ENCODE measurements around the gene POLE3.
"Not testable (repeated sequence)": the region's sequence is repeated elsewhere in the genome, so short reads cannot be mapped to it uniquely, and the experiment has no call there.

The POLE3 gene

GRCh38 chr9:113410207-113410864 lies at the start of gene POLE3, which contains the start of gene C9orf43:
Gene POLE3 (minus strand): TSS chr9:113410675. CDS start chr9:113410293, 382 bp downstream.
Gene C9orf43 (plus strand): TSS chr9:113410747. CDS start chr9:113413494, 2,747 bp downstream.
- DNase-seq, result peak in 1 of 2 experiments; percentile 57

- DNase-seq, result no peak
Observed at GRCh38 chr9:113456235-113456634, 45.8 kb upstream of the POLE3 start.

GRCh38 chr9:113454914-113455761 lies 44.7 kb upstream of the POLE3 start:
- DNase-seq, result no peak

- DNase-seq, result no peak
Observed at GRCh38 chr9:113452113-113452605, 41.7 kb upstream of the POLE3 start.

- no peak for DNase-seq
Observed at GRCh38 chr9:113449376-113449775, 38.9 kb upstream of the POLE3 start.

GRCh38 chr9:113446323-113446740 lies 35.9 kb upstream of the POLE3 start:
- DNase-seq, result peak in 1 of 2 experiments; percentile 18

GRCh38 chr9:113444736-113445135 lies 34.3 kb upstream of the POLE3 start:
- no peak for DNase-seq

GRCh38 chr9:113437716-113438115 lies 27.2 kb upstream of the POLE3 start:
- DNase-seq, result not testable (repeated sequence)

GRCh38 chr9:113436728-113437515 lies 26.4 kb upstream of the POLE3 start:
- DNase-seq, result no peak

GRCh38 chr9:113431191-113431590 lies 20.7 kb upstream of the POLE3 start:
- no peak for DNase-seq

- no peak for DNase-seq
Observed at GRCh38 chr9:113428062-113428615, 17.7 kb upstream of the POLE3 start.

- DNase-seq, result no peak
Observed at GRCh38 chr9:113427629-113428028, 17.2 kb upstream of the POLE3 start.

- no peak for DNase-seq
Observed at GRCh38 chr9:113426701-113427100, 16.2 kb upstream of the POLE3 start.

GRCh38 chr9:113425072-113425471 lies 14.6 kb upstream of the POLE3 start:
- DNase-seq, result no peak

GRCh38 chr9:113421726-113422125 lies 11.3 kb upstream of the POLE3 start:
- no peak for DNase-seq

GRCh38 chr9:113417370-113417769 lies 6.9 kb upstream of the POLE3 start:
- no peak for DNase-seq

GRCh38 chr9:113416149-113416721 lies 5.8 kb upstream of the POLE3 start:
- DNase-seq, result no peak

- no peak for DNase-seq
Observed at GRCh38 chr9:113409883-113410206, 630 bp downstream of the POLE3 start.

GRCh38 chr9:113409481-113409880 lies 994 bp downstream of the POLE3 start:
- no peak for DNase-seq

- peak in 1 of 2 experiments; percentile 13 for DNase-seq
Observed at GRCh38 chr9:113406873-113407511, 3.5 kb downstream of the POLE3 start.

- DNase-seq, result not testable (repeated sequence)
Observed at GRCh38 chr9:113406353-113406752, 4.1 kb downstream of the POLE3 start.

GRCh38 chr9:113403646-113404045 lies 6.8 kb downstream of the POLE3 start:
- no peak for DNase-seq

Data from cerebellar nuclear complex (tissue), 1 donor.